Fibroblast of pulmonary artery (primary cell): ENCODE results near the gene SUN5.

Experiments used
- DNase-seq: peaks from one replicate; pipeline ENCODE4 v3.0.0-alpha.2; 2010; ENCODE audit warnings: low read depth
- H3K4me3 ChIP-seq: replicated peaks from 2 replicates; pipeline ENCODE4 v1.5.1; 2011; ENCODE audit warnings: low read depth, mild to moderate bottlenecking, control low read depth, low read length, moderate library complexity
- CTCF ChIP-seq: IDR thresholded peaks from 2 replicates; pipeline ENCODE4 v1.5.1; 2011; ENCODE audit warnings: mild to moderate bottlenecking, control low read depth, low read length, inconsistent platforms; ENCODE audit errors: missing control alignments

The SUN5 gene

GRCh38 chr20:33022694-33023438 is 18.6 kb upstream of the SUN5 start:
- DNase-seq: no peak
- no peak overlapping the region for H3K4me3 ChIP-seq
- no peak for TF ChIP-seq CTCF

GRCh38 chr20:33022289-33022688 is 18.1 kb upstream of the SUN5 start:
- no peak for TF ChIP-seq CTCF
- H3K4me3 ChIP-seq: no peak overlapping the region
- no peak for DNase-seq

GRCh38 chr20:33021879-33022278 is 17.6 kb upstream of the SUN5 start:
- no peak overlapping the region for H3K4me3 ChIP-seq
- no peak for DNase-seq
- TF ChIP-seq CTCF: no peak

GRCh38 chr20:33020278-33021161 is 16.3 kb upstream of the SUN5 start:
- no peak for DNase-seq
- no peak for TF ChIP-seq CTCF
- no peak overlapping the region for H3K4me3 ChIP-seq

- no peak overlapping the region for H3K4me3 ChIP-seq
- no peak for TF ChIP-seq CTCF
- DNase-seq: no peak
These were observed 15.4 kb upstream of the SUN5 start for GRCh38 chr20:33019465-33020277.

- DNase-seq: no peak
- TF ChIP-seq CTCF: no peak
- H3K4me3 ChIP-seq: no peak overlapping the region
These were observed 14.1 kb upstream of the SUN5 start for GRCh38 chr20:33018169-33018931.
